Measurements from ENCODE around the gene DLGAP1.
"Not testable (repeated sequence)": the region's sequence is repeated elsewhere in the genome, so short reads cannot be mapped to it uniquely, and the experiment has no call there.

DLGAP1 gene

DNA sequence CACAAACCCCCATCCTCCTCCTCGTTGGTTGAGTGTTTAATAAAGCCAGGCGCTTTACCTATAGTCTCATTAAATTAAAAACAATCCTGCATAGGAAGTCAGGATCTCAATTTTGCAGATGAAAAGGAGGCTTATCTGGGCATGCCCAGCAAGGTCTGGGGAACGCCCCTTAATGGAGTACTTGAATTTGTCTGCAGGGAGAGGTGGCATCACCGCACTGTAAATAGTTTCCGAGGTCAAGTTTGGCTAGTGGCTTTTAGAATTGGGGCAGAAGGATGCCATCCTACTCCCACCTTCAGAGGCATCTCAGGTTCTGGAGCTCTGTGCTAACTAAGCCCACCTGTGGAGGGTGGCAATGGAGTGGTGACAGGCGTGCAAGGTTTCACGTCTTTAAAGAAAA is 855.9 kb downstream of the DLGAP1 start:
- no peak for DNase-seq (ENCODE audit: low read depth)

DNA sequence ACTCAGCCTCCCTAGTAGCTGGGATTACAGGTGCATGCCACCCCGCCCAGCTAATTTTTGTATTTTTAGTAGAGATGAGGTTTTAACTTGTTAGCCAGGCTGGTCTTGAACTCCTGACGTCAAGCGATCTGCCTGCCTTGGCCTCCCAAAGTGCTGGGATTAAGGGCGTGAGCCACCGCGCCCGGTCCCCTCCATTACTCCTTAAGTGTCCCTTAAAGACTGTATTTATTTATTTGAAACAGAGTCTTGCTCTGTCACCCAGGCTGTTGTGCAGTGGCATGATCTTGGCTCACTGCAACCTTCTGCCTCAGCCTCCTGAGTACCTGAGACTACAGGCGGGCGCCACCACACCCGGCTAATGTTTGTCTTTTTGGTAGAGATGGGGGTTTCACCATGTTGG is 856.5 kb downstream of the DLGAP1 start:
- DNase-seq (ENCODE audit: low read depth) = no peak

DNA sequence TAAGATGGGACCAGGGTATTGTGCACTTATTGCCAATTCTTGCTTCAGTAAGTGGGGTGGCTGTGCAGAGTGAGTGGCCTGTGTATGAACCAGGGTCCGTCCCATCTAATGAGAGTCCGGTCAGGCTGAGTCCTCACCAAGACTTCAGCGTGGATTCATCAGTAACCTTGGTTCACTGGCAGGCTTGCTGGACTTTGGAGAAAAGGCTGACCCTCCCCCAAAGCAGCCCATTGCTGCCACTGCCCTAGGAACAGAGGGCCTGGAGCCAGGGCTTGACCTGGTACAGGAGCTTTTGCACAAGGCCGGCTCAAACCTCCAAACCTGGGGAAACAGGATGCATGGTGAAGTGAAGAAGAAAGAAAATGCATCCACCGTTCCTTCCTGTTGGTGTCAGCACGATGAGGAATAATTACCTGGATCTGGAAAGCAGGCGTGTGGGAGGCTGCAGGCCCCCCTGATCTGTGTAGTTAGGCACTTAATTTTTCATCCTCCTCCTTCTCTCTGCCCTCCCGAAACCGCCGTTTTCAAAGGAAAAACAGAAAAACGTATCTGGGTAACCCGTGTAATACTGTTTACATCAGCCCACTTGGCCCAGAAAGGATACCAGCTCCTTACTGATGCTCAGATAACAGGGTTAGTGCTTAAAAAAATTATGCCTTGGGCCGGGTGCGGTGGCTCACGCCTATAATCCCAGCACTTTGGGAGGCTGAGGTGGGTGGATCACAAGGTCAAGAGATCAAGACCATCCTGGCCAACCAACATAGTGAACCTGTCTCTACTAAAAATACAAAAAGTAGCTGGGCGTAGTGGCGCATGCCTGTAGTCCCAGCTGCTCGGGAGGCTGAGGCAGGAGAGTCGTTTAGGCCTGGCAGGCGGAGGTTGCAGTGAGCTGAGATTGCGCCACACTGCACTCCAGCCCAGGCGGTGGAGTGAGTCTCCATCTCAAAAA is 857.4 kb downstream of the DLGAP1 start:
- DNase-seq (ENCODE audit: low read depth) = no peak

DNA sequence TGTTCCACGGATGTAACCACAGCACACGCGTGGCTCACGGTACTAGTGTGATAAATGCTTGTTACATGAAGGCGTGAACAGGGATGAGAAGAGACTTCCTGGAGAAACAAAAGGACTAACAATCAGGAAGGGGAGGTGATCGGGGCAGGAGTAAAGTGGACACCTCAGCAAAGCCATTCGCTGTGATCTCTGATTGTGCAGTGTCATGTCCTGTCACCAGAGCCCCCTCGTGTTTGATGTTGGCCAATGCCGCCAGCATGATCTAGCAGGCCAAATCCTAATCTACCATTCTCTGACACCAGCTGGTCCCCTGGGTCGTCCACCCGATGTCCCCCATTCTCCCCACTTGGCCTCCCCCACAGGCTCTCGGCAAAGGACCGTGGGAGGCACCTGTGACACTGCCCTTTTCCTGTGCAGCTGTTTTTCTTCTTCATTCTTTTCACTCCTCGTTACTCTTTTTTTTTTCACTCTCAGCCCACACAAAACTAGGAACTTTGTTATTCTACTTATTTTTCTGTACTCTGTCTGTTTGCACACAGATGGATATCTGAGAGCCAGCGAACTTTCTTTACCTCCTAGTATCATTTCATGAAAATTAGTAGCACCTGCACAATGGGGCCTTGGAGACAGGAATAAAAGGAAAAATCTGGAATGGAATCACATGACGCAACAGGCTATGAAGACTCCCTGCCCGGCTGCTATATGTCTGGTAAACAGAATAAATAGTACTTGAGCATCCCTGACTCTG is 858.3 kb downstream of the DLGAP1 start:
- no peak for DNase-seq (ENCODE audit: low read depth)

DNA sequence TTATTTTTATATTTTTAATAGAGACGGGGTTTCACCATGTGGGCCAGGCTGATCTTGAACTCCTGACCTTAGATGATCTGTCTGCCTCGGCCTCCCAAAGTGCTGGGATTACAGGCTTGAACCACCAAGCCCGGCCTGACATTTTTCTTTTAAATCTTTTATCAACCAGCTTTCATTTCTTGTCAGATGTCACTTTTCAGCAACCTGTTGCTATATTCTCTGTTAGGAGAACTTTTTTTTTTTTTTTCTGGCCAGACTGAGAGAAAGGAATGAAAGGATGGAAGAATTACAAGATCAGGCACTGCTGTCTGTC is 858.8 kb downstream of the DLGAP1 start:
- no peak for DNase-seq (ENCODE audit: low read depth)

DNA sequence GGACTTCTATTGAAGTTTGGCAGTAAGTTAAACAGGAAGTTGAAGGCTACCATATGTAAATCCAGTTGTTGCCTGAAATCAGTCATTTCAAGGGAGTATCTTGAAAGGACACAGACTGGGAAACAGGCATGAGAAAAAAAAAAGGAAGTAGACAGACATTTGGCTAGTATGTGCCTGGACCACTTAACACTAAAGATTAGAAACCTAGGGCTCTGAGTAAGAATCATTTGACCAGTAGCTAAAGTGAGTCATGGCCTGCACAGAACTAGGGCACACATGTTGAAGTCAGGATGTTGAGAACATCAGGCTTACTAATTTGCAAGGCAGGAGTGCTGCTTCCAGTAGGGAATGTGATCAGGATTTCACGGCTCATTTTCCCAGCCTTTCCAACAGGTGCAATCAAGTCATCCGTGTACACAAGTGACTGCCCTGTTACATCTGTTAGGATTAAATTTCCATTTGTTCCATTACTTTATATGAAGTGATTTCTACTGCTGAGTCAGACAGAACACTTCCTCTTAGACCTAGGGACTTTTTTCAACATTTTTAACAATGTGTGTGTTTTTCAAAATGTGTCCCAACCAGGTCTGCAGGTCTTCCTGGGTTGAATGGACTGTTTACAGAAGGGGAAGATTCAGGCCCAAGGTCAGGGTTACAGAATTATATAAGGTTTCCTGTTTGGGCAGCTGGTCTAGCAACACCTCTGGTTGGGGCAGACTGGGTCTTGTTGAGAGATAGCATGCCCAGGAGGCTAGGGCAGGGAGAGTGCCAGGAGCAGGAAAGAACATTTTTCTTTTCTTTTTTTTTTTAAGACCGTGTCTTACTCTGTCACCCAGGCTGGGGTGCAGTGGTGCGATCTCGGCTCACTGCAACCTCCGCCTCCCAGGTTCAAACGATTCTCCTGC is 859.5 kb downstream of the DLGAP1 start:
- peak; percentile 79 for DNase-seq (ENCODE audit: low read depth)

DNA sequence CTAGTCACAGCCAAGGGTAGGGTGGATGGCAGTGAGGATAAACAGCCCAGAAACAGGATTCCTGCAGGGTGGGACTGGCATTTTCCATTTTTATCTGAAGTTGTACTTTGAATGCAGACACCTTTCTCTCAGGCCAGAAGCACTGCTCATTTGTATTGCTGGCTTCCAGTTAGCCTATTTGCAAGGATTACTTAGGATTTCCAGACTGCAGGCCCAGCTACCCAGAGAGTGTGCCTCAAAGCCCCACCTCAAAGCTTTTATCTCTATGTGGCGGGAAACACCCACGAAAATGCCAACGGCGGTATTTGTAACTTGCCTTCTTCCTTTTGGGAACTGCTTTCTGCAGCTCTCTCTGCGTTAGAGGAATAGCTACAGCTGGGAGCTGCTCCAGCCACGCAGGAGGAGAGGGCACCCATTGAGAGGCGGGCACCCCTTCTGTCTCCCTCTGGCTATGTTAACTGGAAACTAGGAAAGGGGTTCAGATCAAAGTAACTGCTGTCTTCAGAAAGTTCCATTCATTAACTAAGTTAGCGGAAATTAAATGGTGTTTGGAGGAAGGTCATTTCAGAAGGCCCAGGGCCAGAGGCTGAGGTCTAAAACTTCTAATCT is 860.2 kb downstream of the DLGAP1 start:
- no peak for DNase-seq (ENCODE audit: low read depth)

DNA sequence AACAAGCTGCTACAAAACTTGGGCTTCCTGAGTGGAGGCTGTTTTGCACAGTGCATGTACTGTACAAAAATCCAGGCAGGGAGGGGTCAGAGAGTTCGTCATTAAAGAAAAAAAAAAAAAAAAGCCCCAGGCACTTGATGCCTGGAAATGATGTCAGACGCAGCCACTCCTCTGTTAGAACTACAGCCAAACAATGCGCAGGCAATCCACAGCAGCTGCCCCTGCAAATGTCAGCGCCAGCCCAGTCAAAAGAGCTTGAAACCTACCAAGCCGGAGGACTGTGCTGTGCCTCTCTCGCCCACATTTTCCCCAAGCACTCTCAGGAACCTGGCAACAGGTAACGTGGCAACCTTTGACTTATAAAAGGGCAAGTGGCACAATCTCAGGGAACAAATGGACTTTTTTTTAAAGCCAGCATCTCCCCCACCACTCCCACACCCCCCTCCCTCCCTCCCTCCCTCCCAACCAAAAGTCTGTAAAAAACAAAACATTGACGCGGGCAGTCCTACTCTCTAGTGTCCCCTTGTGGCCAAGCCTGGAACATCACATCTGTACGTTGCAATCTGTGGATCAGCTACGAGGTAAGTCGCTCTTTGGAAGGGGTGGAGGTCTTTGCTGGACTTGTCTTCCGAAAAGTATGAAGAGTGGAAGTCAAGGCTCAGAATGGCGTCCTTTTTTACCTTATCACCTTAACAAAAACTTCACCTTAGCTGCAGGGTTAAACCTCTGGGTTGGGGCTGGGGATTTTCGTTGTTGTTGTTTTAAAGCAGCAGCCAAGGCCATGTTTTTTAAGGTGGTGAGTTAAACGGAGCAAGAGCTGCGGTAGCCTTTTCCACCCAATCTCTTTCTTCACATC is 861.0 kb downstream of the DLGAP1 start:
- peak; percentile 95 for DNase-seq (ENCODE audit: low read depth)

DNA sequence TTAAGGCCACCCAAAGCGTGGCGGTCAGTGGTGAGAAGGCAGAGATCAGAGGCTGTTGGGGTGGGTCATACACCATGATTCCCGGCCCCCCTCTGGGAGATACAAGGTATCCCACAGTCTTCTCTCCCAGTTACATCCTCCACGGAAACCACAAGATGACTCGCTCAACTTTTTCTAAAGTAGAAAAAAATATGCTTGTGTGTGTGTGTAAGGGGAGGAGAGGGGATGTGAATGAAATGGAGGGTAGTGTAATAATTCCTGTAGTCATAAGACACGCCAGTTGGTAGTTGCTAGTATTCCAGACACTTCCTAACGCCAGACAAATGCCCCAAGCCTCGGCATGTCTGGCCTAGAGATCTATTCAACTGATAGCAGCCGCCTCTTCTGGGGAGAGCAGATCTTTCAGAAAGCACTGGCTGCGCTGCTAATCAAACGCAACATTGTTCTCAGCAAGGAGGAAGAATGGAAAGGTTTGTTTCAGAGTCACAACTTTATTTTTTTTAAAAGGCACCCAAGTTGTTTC is 861.7 kb downstream of the DLGAP1 start:
- peak; percentile 64 for DNase-seq (ENCODE audit: low read depth)

DNA sequence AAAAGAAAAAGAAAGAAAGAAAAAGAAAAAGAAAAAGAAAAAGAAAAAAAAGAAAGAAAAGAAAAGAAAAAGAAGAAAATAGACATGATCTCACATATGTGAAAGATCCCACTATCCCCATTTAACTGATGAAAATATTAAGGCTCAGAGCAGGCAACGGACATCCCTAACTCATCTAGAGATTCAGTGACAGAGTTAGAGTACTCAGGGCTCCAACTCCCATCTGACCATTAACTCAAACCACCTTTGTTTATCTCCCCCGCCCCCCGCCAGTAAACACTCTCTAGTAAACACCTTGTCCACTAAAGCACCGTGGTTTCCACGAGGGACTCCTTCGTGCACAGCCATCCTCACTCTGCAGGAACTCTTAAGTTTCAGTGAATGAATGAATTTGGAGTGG is 862.2 kb downstream of the DLGAP1 start:
- no peak for DNase-seq (ENCODE audit: low read depth)

DNA sequence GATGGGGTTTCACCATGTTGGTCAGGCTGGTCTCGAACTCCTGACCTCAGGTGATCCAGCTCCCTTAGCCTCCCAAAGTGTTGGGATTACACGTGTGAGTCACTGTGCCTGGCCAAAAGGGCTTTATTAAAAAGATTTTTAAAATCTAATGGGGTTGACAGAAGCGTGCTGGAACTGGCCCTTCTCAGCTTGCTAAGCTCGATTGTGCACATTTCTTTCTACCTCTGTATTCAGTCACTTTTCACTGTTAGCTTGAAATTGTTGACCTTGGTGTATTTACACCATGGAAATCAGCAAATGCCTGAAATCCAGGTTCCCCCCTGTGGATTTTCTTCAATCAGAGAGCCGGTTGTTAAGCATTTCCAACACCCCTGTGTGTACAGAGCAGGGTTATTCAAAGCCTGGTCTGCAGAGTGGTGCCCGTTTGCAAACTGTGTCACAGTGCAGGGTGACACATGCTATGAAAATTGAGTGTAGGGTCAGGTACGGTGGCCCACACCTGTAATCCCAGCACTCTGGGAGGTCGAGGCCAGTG is 864.9 kb downstream of the DLGAP1 start:
- DNase-seq (ENCODE audit: low read depth) = no peak

DNA sequence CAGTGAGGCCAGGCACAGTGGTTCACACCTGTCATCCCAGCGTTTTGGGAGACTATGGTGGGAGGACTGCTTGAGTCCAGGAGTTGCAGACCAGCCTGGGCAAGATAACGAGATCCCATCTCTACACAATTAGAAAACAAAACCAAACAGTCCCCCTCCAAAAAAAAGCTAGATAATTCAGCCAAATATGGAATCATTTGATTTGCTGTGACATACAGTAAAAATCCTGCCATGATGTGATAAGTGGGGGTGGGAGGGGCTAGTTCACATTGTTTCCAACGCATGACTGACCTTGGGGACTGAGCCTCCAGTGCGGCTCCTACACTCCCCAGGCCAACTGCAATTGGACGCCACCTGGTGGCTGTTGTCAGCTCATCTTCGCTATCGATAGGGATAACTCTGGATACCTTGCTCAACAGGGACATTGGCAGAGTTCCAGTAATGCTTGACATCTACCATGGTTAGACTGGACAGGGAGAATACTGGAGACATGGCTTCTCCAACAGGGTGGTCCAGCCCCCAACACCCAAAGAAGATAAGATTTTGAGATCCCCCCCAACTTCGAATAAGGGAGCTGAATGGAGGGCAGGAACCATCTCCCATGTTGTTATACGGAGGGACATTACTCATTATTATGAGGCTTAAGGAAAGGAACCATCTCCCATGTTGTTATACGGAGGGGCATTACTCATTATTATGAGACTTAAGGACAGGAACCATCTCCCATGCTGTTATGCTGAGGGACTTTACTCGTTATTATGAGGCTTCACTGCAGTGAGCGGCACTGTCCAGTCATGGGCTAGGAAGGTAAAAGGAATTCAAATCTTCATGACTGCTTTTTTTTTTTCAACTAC is 869.2 kb downstream of the DLGAP1 start:
- peak; percentile 75 for DNase-seq (ENCODE audit: low read depth)

DNA sequence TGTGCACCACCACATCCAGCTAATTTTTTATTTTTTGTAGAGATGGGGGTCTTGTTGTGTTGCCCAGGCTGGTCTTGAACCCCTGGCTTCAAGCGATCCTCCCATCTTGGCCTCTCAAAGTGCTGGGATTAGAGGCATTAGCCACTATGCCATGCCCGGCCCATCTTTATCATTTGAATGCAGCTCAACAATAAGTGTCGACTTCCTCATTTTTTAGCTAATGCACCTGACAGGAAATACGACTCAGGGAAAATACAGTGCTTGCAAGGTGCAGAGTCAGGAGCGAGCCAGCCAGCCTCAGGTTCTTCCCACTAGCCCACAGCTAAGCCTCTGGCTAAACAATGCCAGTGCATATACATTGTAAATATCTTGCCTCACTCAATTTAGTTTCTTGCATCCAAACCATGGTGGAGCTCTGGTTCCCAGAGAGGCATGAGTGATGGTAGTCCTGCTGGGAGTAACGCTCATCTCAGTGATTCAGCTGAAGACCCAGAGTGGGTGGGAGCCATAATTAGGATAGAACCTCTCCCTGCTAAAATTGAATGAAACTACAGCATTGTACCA is 870.1 kb downstream of the DLGAP1 start:
- DNase-seq (ENCODE audit: low read depth) = no peak

DNA sequence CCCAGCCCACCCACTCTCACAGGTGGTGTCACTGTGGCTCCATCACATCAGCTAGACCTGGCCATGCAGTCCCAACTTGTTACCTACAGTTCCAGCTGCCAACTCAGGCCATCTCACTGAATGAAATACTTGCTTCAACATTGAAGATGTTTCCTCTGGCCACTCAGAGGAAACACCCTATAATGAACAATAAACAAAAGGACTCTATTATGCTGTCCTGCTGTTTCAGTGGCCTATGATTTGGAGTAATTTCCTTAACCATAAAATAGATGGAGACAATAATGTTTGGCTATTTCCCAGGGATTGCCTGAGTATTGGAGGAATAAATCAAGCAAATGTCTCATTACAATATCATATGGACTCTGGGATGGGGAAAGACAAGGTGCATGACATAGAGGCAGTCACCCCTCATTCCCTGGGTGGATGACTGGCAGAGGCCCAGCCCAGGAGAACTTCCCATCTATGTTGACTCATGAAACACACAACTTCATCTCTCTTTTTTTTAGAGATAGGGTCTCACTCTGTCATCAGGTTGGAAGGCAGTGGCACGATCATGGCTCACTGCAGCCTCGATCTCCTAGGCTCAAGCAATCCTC is 870.7 kb downstream of the DLGAP1 start:
- DNase-seq (ENCODE audit: low read depth) = no peak

DNA sequence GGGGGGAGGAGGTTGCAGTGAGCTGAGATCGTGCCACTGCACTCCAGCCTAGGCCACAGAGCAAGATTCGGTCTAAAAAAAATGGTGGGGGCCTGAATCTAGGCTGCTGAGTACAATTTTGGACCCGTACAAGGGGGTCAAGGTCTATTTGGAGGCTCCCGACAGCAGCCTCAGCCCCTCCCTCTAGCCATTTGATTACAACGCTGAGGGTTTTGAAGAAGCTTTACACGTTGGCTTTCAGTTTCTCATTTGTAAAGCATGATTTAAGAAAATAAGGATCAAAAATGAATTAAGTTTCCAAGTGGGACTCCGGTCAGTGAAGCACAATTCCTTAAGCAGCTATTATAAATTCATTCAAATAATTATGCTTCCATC is 871.2 kb downstream of the DLGAP1 start:
- DNase-seq (ENCODE audit: low read depth) = no peak

DNA sequence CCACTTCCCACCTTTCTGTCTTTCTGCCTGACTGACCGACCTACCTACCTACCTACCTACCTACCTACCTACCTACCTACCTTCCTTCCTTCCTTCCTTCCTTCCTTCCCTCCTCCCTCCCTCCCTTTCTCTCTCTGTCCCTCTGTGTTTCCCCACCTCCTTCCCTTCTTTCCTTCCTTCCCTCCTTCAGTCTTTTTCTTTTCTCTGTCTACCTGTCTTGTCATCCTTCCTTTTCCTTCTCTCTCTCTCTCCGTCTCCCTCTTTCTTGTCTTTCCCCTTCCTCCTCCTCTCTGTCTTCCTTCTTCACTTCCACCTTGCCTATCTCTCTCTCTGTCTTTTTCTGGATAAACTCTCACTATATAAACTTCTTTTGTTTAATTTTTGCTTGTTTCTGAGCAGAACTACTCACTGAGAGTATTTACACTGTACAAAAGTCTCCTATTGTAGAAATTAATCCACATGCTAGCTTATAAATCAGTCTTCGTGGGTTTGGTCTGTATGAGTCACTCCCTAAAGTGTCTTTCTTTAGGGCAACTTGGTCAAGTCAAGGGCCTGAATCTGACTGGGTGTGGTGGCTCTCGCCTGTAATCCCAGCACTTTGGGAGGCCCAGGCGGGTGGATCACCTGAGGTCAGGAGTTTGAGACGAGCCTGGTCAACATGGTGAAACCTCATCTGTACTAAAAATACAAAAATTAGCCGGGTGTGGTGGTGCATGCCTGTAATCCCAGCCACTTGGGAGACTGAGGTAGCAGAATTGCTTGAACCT is 871.8 kb downstream of the DLGAP1 start:
- not testable (repeated sequence) for DNase-seq (ENCODE audit: low read depth)

DNA sequence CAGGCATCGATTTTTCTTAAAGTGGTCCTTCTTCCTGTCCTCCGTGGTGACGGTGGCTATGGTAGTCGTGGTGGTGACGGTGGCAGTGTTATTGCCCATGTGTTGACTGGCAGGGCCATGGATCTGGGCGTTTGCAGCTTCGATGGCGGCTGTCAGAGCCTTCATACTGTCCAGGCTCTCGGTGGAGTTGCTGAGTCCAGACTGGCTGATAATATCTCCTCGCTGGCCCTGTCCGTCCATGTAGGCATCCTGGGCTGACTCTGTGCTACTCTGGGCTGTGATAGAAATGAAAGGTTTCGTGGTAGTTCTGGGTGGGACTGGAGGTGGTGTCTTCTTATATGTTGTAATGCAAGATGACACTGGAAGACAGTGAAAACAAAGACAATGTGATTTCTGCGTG is 873.2 kb downstream of the DLGAP1 start:
- no peak for DNase-seq (ENCODE audit: low read depth)

DNA sequence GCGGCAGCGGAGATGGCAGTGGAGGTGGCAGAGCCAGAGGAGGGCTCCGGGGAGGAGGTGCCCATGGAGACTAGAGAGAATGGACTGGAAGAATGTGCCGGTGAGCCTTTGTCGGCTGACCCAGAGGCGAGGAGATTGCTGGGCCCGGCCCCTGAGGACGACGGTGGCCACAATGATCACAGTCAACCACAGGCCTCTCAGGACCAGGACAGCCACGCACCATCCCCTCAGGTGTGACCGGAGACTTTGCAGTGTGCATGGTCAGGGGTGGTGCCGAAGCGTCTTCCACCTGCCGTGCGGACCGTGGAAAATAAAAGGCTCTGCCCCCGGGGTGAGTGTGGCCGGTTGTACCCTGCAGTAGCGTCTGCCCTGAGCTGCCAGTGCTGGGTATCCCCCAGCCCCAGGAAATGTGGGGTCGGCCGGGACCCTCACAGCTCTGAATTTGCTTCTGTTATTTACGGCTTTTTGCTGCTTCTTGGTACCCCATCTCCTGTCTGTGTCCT is 874.5 kb downstream of the DLGAP1 start:
- DNase-seq (ENCODE audit: low read depth) = not testable (repeated sequence)

All from HS-27A (cell line).